ENCODE data around the gene P2RY10. TPM values are rescaled to one million over a fixed set of nuclear protein-coding genes. Genes with fewer than 3 reads are reported as not detected.
A peak's percentile ranks its signal among the peaks of the same experiment; 100 is the strongest.

P2RY10 gene
- total RNA-seq, 2 experiments from 2014 or later, result 85.3 to 98.5 TPM

GRCh38 chrX:78931814-78932213, 13.4 kb upstream of the P2RY10 start:
- no peaks in the 10 kb centered on the region for H3K4me1 ChIP-seq (ENCODE audit: insufficient read depth, low read length)
- no peak overlapping the region for H3K27ac ChIP-seq (ENCODE audit: low read depth in 1 of 2, low read length in 2 of 2)
- no peaks in the 10 kb centered on the region for H3K36me3 ChIP-seq (ENCODE audit: insufficient read depth, low read length)
- no peaks in the 10 kb centered on the region for H3K9me3 ChIP-seq (ENCODE audit: control insufficient read depth in 1 of 2, insufficient read depth in 1 of 2, low read length in 2 of 2)
- intact Hi-C loops (cut with DNase I, micrococcal nuclease), result no loop called here
- TF ChIP-seq CTCF (IDR thresholded peaks at IDR 0.05), result no peak
- ChIA-PET POLR2A (no interaction called here), CTCF (interaction anchor here (0.6 kb wide), 1 partner anchor 154 kb away, joined by 4 read pairs; no protein-coding TSS in a partner anchor)
- Mint-ChIP-seq H3K36me3 (ENCODE audit: low read depth) (no peaks in the 10 kb centered on the region), H3K4me1 (ENCODE audit: low read depth) (no peaks in the 10 kb centered on the region), H3K27me3 (no peaks in the 10 kb centered on the region), H3K4me3 (no peak overlapping the region), H3K27ac (no peak overlapping the region), H3K9me3 (peaks cover 2% of the 10 kb centered on the region)
- no peak for DNase-seq
- ATAC-seq (ENCODE audit: poor library complexity), result no peak
- no peak overlapping the region for H3K4me3 ChIP-seq (ENCODE audit: low read length)
- no peaks in the 10 kb centered on the region for H3K27me3 ChIP-seq (ENCODE audit: control insufficient read depth in 1 of 2, insufficient read depth in 2 of 2, low read length in 2 of 2)

- no peak for TF ChIP-seq CTCF (IDR thresholded peaks at IDR 0.05)
- intact Hi-C loops (cut with DNase I, micrococcal nuclease), result no loop called here
- Histone ChIP-seq H3K36me3 (ENCODE audit: insufficient read depth, low read length) (no peaks in the 10 kb centered on the region), H3K4me3 (ENCODE audit: low read length) (no peak overlapping the region), H3K9me3 (ENCODE audit: control insufficient read depth in 1 of 2, insufficient read depth in 1 of 2, low read length in 2 of 2) (no peaks in the 10 kb centered on the region), H3K27ac (ENCODE audit: low read depth in 1 of 2, low read length in 2 of 2) (no peak overlapping the region), H3K27me3 (ENCODE audit: control insufficient read depth in 1 of 2, insufficient read depth in 2 of 2, low read length in 2 of 2) (no peaks in the 10 kb centered on the region), H3K4me1 (ENCODE audit: insufficient read depth, low read length) (no peaks in the 10 kb centered on the region)
- peaks cover 2% of the 10 kb centered on the region for H3K9me3 Mint-ChIP-seq
- no peaks in the 10 kb centered on the region for H3K4me1 Mint-ChIP-seq (ENCODE audit: low read depth)
- ChIA-PET CTCF (no interaction called here), POLR2A (no interaction called here)
- H3K27ac Mint-ChIP-seq, result no peak overlapping the region
- DNase-seq (no peak), ATAC-seq (ENCODE audit: poor library complexity) (no peak)
- H3K27me3 Mint-ChIP-seq, result no peaks in the 10 kb centered on the region
- H3K4me3 Mint-ChIP-seq, result no peak overlapping the region
- H3K36me3 Mint-ChIP-seq (ENCODE audit: low read depth), result no peaks in the 10 kb centered on the region
Observed at GRCh38 chrX:78934866-78935265, 10.3 kb upstream of the P2RY10 start.

- H3K4me3 ChIP-seq (ENCODE audit: low read length), result no peak overlapping the region
- Mint-ChIP-seq H3K4me3 (peak overlapping the region; percentile 93), H3K9me3 (no peaks in the 10 kb centered on the region), H3K36me3 (ENCODE audit: low read depth) (peaks cover 40% of the 10 kb centered on the region), H3K27me3 (no peaks in the 10 kb centered on the region), H3K4me1 (ENCODE audit: low read depth) (peaks cover 63% of the 10 kb centered on the region), H3K27ac (peak overlapping the region; percentile 96)
- no peaks in the 10 kb centered on the region for H3K36me3 ChIP-seq (ENCODE audit: insufficient read depth, low read length)
- H3K27me3 ChIP-seq (ENCODE audit: control insufficient read depth in 1 of 2, insufficient read depth in 2 of 2, low read length in 2 of 2), result no peaks in the 10 kb centered on the region
- POLR2A ChIA-PET, result interaction anchor here (0.6 to 2.5 kb wide), 5 partner anchors 14 to 315 kb away, joined by 3 to 22 read pairs (median 4); no protein-coding TSS in a partner anchor
- H3K27ac ChIP-seq (ENCODE audit: low read depth in 1 of 2, low read length in 2 of 2), result peak overlapping the region; percentile 68 to 83
- no peak for TF ChIP-seq CTCF (IDR thresholded peaks at IDR 0.05)
- CTCF ChIA-PET, result no interaction called here
- DNase-seq (no peak), ATAC-seq (ENCODE audit: poor library complexity) (no peak)
- no peaks in the 10 kb centered on the region for H3K9me3 ChIP-seq (ENCODE audit: control insufficient read depth in 1 of 2, insufficient read depth in 1 of 2, low read length in 2 of 2)
- intact Hi-C loops (cut with DNase I, micrococcal nuclease), result loop anchor here (2.0 to 10.0 kb wide), 3 partner anchors 138 to 1050 kb away; partner anchors contain the start of genes COX7B (in 1 of the 2), ITM2A (in 1 of the 2) and MAGT1 (in 1 of the 2)
- H3K4me1 ChIP-seq (ENCODE audit: insufficient read depth, low read length), result peaks cover 5% of the 10 kb centered on the region
Observed at GRCh38 chrX:78944351-78944750, 840 bp upstream of the P2RY10 start.
